GM21526 (cell line): ENCODE data around the gene SYNGAP1.
A peak's percentile ranks its signal among the peaks of the same experiment; 100 is the strongest.
"Not testable (repeated sequence)": the region's sequence is repeated elsewhere in the genome, so short reads cannot be mapped to it uniquely, and the experiment has no call there.

Experiments used
- ATAC-seq: cut with Tn5 transposase; IDR thresholded peaks from one replicate; pipeline ENCODE4 v1.9.1; 2021; ENCODE audit warnings: moderate library complexity; ENCODE audit not compliant: unreplicated experiment, low FRiP score

The SYNGAP1 gene

DNA sequence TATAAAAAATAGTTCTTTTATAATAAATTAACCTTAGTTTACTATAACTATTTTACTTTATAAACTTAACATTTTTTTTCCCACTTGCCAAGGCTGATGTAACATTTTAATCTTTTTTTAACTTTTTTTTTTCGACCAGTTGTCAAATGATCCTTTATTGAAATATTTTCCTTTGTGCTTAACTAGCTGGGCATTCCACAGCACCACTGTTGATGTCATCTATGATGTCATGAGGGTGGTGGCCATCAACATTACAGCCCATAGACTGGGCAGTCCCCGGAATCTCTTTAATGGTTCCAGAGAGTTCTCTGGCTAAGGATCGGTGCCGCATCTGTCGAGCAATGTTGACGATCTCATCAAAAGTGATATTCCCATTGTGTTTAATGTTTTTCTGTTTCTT, 20.0 kb upstream of the SYNGAP1 start:
- ATAC-seq = not testable (repeated sequence)

GRCh38 chr6:33404884-33405283, 15.0 kb upstream of the SYNGAP1 start:
- ATAC-seq = no peak

DNA sequence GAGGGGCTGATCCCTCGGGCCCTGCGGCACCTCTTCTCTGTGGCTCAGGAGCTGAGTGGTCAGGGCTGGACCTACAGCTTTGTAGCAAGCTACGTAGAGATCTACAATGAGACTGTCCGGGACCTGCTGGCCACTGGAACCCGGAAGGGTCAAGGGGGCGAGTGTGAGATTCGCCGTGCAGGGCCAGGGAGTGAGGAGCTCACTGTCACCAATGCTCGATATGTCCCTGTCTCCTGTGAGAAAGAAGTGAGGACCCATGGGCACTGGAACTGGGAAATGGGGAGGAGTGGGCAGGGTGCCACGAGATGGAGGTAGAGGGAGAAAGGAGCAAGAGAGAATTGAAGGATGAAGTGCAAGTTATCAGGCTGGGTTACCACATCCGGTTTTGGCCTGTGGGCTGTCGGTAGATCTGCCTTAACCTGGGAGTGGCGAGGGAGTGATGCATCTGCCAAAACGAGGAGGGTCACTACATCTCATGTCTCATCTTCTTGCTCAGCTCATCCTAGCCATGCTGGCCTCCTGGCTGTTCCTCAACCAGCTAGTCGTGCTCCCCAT, 14.4 kb upstream of the SYNGAP1 start:
- no peak for ATAC-seq

- ATAC-seq = no peak
Measured at GRCh38 chr6:33406126-33406525, 13.7 kb upstream of the SYNGAP1 start.

DNA sequence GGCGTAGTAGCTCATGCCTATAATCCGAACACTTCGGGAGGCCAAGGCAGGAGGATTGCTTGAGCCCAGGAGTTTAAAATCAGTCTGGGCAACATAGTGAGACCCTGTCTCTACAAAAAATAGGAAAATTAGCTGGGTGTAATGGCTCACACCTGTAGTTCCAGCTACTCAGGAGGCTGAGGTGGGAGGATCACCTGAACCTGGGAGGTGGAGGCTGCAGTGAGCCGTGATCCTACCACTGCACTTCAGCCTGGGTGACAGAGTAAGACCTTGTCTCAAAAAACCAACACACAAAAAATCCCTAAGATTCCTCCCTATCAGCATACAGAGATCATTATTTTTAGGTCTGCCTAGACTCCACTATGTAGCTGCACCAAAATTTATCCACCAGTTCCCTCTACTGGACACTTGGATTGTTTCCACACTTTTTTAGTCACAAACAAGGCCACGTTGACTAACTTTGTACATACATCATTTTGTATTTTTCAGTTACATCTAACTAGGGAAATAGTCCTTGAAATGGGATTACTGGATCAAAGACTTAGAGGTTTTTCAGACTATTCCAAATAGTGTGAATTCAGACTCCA, 12.6 kb upstream of the SYNGAP1 start:
- no peak for ATAC-seq

GRCh38 chr6:33410050-33410710, 9.7 kb upstream of the SYNGAP1 start:
- ATAC-seq = peak; percentile 67

GRCh38 chr6:33410711-33411631, 8.9 kb upstream of the SYNGAP1 start, which contains the start of gene PHF1:
Gene PHF1 (plus strand): TSS chr6:33411014. CDS start chr6:33412264, 1,250 bp downstream.
- peak; percentile 27 for ATAC-seq

- ATAC-seq = no peak
Measured at GRCh38 chr6:33411632-33412005, 8.2 kb upstream of the SYNGAP1 start.

DNA sequence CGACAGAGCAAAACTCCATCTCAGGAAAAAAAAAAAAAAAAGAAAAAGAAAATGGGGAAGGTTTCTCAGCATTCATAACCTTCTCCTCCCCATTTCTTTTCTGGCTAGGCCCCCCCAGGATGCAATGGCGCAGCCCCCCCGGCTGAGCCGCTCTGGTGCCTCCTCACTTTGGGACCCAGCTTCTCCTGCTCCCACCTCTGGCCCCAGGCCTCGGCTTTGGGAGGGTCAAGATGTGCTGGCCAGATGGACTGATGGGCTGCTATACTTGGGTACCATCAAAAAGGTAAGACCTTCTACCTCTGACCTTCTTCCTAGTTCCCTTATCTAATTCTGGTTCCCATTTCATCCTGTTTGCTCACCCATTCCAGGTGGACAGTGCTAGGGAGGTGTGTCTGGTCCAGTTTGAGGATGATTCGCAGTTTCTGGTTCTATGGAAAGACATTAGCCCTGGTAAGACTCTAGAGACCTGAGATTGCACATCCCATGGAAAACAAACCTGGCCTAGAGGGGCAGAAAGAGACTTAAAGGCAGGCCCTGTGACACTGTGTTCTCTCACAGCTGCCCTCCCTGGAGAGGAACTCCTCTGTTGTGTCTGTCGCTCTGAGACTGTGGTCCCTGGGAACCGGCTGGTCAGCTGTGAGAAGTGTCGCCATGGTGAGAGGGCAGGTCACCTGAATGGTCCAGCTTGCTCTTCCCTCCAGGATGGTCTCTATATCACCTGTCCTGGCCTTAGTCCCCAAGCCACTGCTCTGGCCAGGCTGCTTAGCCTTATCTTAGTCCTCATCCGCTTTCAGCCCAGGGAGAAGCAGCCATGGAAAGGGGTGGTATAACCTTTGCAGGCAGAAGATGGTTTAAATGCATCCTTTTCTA, 7.5 kb upstream of the SYNGAP1 start:
- no peak for ATAC-seq

DNA sequence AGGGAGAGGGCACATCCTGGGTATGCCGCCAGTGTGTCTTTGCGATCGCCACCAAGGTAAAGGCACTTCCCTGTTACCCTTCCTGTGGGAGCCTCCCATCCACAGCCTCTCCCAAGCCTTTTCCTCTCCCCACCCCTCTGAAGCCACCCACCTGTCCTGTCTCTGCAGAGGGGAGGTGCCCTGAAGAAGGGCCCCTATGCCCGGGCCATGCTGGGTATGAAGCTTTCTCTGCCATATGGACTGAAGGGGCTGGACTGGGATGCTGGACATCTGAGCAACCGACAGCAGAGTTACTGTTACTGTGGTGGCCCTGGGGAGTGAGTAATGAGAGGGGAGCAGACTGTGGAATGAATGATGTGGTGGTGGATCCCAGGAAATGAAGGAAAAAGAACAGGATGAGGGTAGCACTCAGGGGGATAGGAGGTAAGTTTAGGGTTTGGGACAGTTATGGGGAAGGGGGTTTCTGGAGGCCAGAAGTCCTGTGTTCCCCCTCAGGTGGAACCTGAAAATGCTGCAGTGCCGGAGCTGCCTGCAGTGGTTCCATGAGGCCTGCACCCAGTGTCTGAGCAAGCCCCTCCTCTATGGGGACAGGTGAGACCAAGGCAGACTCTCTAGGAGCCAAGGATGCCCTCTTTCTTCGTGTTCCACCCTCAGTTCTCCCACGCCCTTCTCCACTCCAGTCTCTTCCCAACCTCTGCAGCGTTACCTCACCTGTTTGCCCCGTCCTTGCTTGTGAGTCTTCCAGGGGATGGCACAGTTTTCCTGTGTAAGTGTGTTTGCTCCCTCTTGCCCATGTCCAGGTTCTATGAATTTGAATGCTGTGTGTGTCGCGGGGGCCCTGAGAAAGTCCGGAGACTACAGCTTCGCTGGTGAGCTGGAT, 6.4 kb upstream of the SYNGAP1 start:
- no peak for ATAC-seq

GRCh38 chr6:33414592-33415271, 5.1 kb upstream of the SYNGAP1 start:
- no peak for ATAC-seq

GRCh38 chr6:33415831-33416230, 4.0 kb upstream of the SYNGAP1 start:
- no peak for ATAC-seq

DNA sequence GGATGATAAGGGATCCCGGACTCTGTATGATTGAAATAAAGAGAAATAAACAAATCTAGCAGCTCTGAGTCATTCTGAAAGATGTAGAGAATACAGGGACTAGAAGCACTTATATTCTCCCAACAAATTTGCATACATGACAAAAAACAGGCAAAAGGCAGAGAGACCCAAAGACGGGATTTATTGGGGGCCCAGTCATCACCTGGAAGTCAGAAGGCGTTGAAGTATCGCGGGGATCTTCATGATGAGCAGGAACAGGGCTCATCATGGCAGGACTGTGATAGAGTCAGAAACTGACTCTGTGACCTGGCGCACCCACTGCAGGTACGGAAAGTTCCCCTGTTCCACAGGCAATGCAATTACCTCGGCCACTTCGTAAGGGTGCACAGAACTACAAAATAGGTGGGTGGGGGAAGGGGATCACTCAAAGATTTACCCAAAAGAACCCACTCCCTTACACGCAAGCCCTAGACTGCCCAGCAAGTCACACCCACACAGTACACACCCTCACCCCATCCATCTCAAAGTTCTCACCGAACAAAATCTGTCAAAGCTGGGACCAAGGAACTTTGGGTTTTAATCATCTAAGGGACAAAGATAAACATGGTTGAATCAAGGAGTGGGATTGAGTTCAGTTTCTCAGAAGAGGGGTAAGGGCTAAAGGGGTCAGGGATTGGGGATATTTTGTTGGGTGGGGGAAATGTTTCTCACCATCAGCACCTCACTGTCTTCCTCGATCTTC, 3.3 kb upstream of the SYNGAP1 start:
- no peak for ATAC-seq

GRCh38 chr6:33417128-33417902, 2.5 kb upstream of the SYNGAP1 start:
- no peak for ATAC-seq

- ATAC-seq = peak; percentile 71
Measured at GRCh38 chr6:33417903-33418689, 1.8 kb upstream of the SYNGAP1 start, which contains the start of gene CUTA. Gene CUTA (minus strand): TSS chr6:33418107. CDS start chr6:33418000, 107 bp downstream.

DNA sequence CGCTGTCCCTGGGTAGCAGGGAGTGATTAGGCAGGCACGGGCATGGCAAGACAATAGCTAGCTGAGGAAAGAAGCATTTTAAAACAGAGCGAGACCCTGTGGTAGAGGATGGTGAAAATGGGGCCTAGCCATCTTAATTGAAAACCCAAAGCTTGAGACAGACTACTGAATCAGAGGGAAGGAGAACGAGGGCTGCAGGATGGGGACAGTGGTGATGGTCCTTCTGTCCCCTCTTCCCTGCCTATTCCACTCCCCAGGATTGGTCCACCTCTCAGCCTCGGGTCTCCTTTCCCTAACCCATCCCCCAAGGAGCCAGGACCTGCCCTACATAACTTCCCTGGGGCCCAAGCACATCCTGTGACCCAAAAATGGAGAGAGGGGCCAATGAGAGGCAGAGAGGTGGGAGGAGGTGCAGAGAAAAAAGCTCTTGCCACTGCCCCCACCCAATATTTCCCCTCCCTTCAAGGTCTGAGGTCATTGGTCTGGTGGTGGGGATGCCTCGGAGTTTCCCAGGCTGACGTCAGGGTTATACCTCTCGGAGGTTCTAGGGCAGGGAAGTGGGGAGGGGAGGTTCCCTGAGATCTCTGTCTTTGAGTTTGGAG, 1.1 kb upstream of the SYNGAP1 start:
- no peak for ATAC-seq
